ENCODE results near the gene SKIC3. TPM values are rescaled to one million over a fixed set of nuclear protein-coding genes. Genes with fewer than 3 reads are reported as not detected.

Gene SKIC3
- total RNA-seq, 2 donors from 2014 or later: 44.9 to 73.9 TPM

DNA sequence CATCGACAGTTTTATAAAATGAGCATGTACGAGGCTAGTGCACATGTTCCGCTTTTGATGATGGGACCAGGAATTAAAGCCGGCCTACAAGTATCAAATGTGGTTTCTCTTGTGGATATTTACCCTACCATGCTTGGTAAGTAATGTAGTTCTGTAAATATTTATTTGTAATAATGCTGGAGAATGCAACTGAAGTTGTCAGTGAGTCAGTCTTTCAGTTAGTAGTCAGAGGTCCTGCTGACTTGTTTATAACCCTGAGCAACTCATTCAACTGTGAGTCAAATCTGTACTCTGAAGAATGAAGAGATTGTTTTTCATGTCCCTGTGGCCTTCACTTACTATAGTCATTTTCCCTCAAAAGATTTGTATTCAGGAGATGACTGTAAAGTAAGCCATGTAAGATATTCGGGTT lies 36.7 kb upstream of the SKIC3 start:
- Histone ChIP-seq H3K4me1 (replicated peaks) (no peaks in the 10 kb centered on the region), H3K4me3 (no peak overlapping the region), H3K36me3 (no peaks in the 10 kb centered on the region), H3K9me3 (no peaks in the 10 kb centered on the region), H3K27me3 (replicated peaks; ENCODE audit: insufficient read depth) (no peaks in the 10 kb centered on the region), H3K27ac (no peak overlapping the region)
- DNase-seq (ENCODE audit: low spot score): no peak
- TF ChIP-seq, protein P1, sequence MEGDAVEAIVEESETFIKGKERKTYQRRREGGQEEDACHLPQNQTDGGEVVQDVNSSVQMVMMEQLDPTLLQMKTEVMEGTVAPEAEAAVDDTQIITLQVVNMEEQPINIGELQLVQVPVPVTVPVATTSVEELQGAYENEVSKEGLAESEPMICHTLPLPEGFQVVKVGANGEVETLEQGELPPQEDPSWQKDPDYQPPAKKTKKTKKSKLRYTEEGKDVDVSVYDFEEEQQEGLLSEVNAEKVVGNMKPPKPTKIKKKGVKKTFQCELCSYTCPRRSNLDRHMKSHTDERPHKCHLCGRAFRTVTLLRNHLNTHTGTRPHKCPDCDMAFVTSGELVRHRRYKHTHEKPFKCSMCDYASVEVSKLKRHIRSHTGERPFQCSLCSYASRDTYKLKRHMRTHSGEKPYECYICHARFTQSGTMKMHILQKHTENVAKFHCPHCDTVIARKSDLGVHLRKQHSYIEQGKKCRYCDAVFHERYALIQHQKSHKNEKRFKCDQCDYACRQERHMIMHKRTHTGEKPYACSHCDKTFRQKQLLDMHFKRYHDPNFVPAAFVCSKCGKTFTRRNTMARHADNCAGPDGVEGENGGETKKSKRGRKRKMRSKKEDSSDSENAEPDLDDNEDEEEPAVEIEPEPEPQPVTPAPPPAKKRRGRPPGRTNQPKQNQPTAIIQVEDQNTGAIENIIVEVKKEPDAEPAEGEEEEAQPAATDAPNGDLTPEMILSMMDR (IDR thresholded peaks at IDR 0.05): no peak
- TF ChIP-seq POLR2AphosphoS5 (IDR thresholded peaks at IDR 0.05): no peak
- TF ChIP-seq POLR2A (IDR thresholded peaks at IDR 0.05): no peak
- 93% methylated on average over 5 of the region's 5 CpGs for WGBS
- intact Hi-C loops (cut with DNase I): no loop called here

DNA sequence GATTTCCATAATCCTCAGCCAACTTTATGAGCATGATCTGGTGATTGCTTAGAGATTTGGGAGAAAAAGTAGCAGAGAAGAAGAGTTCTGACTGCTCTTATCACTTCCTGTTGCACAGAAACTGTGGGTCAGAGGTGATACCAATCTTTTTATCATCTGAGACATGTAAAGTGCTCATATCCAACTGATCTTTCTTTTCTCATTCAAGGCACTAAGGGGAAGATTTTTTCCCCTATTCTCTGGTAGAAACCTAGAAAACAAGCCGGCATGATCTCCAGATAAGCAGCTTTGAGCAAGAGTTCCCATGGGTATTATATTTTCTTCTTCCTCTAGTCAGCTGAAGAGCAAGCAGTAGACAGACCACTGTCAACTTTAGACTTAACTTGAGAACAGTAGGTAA lies 36.1 kb upstream of the SKIC3 start:
- no peak overlapping the region for H3K4me3 ChIP-seq
- intact Hi-C loops (cut with DNase I): no loop called here
- no peaks in the 10 kb centered on the region for H3K27me3 ChIP-seq (replicated peaks; ENCODE audit: insufficient read depth)
- no peaks in the 10 kb centered on the region for H3K4me1 ChIP-seq (replicated peaks)
- no peaks in the 10 kb centered on the region for H3K9me3 ChIP-seq
- no peak for DNase-seq (ENCODE audit: low spot score)
- TF ChIP-seq, protein P1 (IDR thresholded peaks at IDR 0.05): no peak
- TF ChIP-seq POLR2A (IDR thresholded peaks at IDR 0.05) (no peak), POLR2AphosphoS5 (IDR thresholded peaks at IDR 0.05) (no peak)
- WGBS: 90% methylated on average over 1 of the region's 1 CpG
- no peaks in the 10 kb centered on the region for H3K36me3 ChIP-seq
- no peak overlapping the region for H3K27ac ChIP-seq

DNA sequence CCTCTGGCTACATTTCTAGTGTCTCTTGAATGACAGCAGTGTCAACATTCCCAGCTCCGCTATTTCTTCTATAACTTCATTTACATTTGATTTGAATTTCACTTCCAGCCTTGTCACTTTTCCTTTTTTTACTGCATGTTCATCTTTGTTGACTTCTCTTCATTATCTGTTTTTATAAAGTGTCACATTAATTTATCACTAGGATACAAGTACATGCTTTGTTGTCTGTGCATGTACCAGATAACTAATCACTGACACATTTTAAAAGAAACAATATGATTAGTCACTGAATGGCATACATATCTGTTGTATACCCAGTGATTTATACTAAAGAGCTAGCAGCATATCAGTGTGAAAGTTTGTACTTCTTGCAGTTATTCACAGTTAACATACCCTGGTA lies 29.2 kb upstream of the SKIC3 start:
- no peaks in the 10 kb centered on the region for H3K27me3 ChIP-seq (replicated peaks; ENCODE audit: insufficient read depth)
- TF ChIP-seq, protein P1 (IDR thresholded peaks at IDR 0.05): no peak
- TF ChIP-seq POLR2AphosphoS5 (IDR thresholded peaks at IDR 0.05): no peak
- TF ChIP-seq POLR2A (IDR thresholded peaks at IDR 0.05): no peak
- no peaks in the 10 kb centered on the region for H3K4me1 ChIP-seq (replicated peaks)
- no peak overlapping the region for H3K4me3 ChIP-seq
- intact Hi-C loops (cut with DNase I): no loop called here
- no peak for DNase-seq (ENCODE audit: low spot score)
- no peak overlapping the region for H3K27ac ChIP-seq
- H3K36me3 ChIP-seq: no peaks in the 10 kb centered on the region
- WGBS: 70% methylated on average over 1 of the region's 1 CpG
- H3K9me3 ChIP-seq: no peaks in the 10 kb centered on the region

DNA sequence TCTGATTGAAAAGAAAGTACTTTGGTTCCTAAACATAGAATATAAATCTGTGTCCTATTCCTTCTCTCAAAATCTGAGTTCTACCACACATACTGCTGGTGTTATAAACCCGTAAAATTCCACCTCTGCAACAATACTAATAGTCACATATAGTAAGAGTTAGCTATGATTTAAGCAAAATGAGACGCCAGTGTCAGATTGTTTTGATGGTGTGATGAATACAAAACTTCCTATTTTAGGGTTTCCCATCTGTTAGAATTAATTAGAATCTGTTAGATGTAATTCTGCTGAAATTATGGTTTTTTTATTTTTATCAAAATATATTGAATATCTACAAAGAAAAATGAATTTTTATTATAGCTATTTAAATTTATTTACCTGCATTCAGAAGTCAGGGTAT lies 26.8 kb upstream of the SKIC3 start:
- no peaks in the 10 kb centered on the region for H3K27me3 ChIP-seq (replicated peaks; ENCODE audit: insufficient read depth)
- no peak for DNase-seq (ENCODE audit: low spot score)
- WGBS: 96% methylated on average over 2 of the region's 2 CpGs
- no peak overlapping the region for H3K4me3 ChIP-seq
- H3K9me3 ChIP-seq: no peaks in the 10 kb centered on the region
- TF ChIP-seq POLR2AphosphoS5 (IDR thresholded peaks at IDR 0.05) (no peak), POLR2A (IDR thresholded peaks at IDR 0.05) (no peak)
- TF ChIP-seq, protein P1 (IDR thresholded peaks at IDR 0.05): no peak
- intact Hi-C loops (cut with DNase I): no loop called here
- H3K4me1 ChIP-seq (replicated peaks): no peaks in the 10 kb centered on the region
- no peaks in the 10 kb centered on the region for H3K36me3 ChIP-seq
- no peak overlapping the region for H3K27ac ChIP-seq

DNA sequence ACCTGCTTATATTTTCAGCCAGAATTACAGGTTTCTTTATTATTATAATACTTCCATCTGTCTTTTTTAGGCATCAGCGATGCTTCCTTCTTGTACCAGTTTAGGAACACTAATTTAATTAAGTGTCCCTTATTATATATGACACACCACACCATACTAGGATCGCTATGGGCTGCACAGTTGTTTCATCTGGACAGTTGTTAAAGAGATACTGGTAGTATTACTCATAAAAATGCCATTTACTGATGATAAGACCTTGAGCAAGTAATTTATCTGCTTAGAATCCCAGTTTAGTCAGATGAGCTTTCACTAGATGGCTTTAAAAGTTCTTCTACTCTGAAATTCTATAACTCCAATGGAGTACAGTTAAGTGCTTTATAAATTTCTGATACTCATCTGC lies 17.2 kb upstream of the SKIC3 start:
- Histone ChIP-seq H3K36me3 (peaks cover 0 to 5% of the 10 kb centered on the region in 2 donors), H3K9me3 (no peaks in the 10 kb centered on the region), H3K27ac (no peak overlapping the region), H3K4me1 (replicated peaks) (no peaks in the 10 kb centered on the region), H3K27me3 (replicated peaks; ENCODE audit: insufficient read depth) (no peaks in the 10 kb centered on the region), H3K4me3 (no peak overlapping the region)
- intact Hi-C loops (cut with DNase I): no loop called here
- DNase-seq (ENCODE audit: low spot score): no peak
- no peak for TF ChIP-seq POLR2AphosphoS5 (IDR thresholded peaks at IDR 0.05)
- no peak for TF ChIP-seq POLR2A (IDR thresholded peaks at IDR 0.05)
- TF ChIP-seq, protein P1 (IDR thresholded peaks at IDR 0.05): no peak
- 67% methylated on average over 2 of the region's 2 CpGs for WGBS

All from prostate gland (tissue), 2 donors.